GM11168 (cell line): ENCODE data around the gene CLEC11A.
"Not testable (repeated sequence)": the region's sequence is repeated elsewhere in the genome, so short reads cannot be mapped to it uniquely, and the experiment has no call there.

Experiments used
- in situ Hi-C: fragments of 300-500 bp; cut with MboI; formaldehyde crosslinking; loops from one replicate; pipeline ENCODE4 v1.12.0; 2022; ENCODE audit warnings: low sequenced_read_pairs; ENCODE audit not compliant: unreplicated experiment

Gene CLEC11A

DNA sequence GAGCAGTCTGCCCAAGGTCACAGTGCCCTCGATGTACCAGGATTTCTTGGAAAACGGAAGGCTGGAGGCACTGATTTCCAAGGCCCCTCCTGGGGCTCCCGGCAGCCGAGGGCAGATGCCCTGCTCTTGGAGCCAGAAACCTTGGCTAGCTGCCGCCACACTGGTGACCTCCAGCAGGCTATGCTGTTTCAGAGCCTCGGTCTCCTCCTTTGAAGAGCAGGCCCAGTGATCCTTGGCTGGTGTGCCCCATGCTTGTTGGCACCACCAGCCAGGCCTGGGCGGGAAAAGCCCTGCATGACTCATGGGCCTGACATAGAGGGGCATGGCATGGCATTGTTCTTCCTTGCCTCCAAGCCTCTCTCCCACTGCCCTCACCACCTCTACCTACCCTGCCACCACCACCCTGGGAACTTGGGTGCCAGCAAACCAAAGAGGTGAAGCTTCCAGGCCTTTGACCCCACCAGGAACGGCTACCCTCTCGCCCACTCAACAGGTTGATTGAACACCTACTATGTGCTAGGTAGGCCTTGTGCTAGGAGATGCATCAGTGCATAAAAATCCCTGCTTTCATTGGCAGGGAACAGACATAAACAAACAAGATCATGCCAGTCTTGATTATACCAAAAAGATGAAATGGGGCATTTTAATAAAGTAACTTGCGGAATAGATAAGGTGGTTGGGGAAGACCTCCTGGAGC is 1.6 kb upstream of the CLEC11A start:
- in situ Hi-C loops, result no loop called here

DNA sequence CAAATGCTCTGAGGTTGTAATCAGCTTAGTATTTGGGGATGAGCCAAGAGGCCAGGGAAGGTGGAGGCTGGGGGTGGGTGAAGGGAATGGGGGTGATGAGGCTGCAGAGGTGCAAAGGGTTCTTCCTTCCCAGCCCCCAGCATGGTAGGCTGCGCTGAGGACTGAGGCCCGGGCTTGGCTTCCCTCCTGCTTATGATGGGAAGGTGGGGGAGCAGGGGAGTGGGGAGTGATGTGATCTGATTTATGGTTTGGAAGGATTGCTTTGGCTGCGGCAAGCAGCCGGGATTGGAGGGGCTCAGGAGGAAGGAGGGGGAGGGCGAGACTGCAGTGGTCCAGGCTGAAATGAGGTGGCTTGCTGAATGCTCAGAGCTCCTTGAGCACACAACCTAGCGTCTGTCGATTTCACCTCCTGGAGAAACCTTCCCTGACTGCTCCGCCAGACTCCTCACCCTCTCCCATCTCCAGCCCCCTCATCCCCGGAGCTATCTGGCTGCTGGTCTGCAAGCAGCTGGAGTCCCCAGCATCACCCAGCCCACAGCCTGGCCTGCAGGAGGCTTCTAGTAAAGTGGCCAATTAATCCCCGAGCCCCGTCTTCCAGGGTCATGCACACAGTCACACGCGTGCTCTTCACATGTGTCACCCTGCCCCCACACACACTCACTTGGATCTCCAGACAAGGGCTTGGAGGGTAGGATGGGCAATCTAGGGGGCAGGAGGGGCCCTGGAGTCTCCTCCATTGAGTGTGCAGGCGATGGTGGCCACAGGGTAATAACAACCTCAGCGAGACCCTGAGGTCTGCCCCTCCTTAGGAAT is 757 bp upstream of the CLEC11A start:
- in situ Hi-C loops, result no loop called here

DNA sequence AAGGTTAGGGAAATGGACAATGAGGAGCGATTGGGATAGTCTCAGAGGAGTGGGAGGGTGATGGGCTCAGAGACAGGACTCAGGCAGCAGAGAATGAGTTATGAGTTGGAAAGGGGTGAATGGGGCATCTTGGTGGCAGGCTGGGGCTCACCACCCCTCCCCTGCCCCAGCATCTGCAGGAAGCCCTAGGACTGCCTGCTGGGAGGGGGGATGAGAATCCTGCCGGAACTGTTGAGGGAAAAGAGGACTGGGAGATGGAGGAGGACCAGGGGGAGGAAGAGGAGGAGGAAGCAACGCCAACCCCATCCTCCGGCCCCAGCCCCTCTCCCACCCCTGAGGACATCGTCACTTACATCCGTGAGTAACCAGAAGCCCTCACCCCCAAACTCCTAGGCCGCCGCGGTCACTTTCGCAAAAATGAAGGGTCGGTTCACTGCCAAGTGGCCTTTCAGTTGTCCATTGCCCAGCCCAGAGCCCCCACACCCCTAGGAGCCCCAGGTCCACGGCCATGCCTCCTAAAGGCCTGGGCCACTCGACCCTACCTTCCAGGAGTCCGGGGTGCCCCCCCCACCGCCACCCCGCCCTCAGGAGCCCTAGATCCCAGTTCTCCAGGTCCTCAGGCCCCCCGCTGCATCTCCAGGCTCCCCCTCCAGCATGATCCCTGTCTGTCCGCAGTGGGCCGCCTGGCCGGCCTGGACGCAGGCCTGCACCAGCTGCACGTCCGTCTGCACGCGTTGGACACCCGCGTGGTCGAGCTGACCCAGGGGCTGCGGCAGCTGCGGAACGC is 764 bp downstream of the CLEC11A start:
- in situ Hi-C loops, result no loop called here

DNA sequence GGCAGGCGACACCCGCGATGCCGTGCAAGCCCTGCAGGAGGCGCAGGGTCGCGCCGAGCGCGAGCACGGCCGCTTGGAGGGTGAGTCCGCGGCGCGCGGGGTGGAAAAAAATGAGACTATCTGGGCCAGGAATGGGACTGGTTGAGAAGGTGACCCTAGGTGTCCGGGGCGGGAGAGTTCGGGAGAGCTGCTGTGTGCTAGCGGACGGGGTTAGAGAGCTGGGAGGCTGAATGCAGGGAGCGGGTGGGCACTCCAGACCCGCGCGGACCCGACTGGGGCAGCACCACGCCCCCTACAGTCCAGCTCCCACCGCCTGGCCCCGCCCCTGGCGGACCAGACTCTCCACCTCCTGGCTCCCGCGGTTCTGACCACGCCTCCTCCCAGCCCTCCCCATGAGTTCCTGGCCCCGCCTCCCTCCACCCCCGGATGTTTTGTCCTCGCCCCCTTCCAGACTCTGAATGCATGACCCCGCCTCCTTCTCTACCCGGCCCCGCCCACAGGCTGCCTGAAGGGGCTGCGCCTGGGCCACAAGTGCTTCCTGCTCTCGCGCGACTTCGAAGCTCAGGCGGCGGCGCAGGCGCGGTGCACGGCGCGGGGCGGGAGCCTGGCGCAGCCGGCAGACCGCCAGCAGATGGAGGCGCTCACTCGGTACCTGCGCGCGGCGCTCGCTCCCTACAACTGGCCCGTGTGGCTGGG is 1.5 kb downstream of the CLEC11A start:
- in situ Hi-C loops, result no loop called here

DNA sequence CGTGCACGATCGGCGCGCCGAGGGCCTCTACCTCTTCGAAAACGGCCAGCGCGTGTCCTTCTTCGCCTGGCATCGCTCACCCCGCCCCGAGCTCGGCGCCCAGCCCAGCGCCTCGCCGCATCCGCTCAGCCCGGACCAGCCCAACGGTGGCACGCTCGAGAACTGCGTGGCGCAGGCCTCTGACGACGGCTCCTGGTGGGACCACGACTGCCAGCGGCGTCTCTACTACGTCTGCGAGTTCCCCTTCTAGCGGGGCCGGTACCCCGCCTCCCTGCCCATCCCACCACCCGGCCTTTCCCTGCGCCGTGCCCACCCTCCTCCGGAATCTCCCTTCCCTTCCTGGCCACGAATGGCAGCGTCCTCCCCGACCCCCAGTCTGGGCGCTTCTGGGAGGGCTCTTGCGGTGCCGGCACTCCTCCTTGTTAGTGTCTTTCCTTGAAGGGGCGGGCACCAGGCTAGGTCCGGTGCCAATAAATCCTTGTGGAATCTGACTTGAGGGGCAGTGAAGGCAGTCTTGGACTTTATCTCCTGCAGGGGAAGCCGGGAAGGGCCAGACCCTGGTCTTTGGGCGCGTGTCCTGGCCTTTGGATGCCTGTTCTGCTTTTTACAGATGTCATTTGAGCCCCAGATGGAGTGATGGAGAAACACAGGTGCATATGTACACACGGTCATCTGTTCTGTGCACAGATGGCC is 2.2 kb downstream of the CLEC11A start:
- in situ Hi-C loops, result no loop called here

DNA sequence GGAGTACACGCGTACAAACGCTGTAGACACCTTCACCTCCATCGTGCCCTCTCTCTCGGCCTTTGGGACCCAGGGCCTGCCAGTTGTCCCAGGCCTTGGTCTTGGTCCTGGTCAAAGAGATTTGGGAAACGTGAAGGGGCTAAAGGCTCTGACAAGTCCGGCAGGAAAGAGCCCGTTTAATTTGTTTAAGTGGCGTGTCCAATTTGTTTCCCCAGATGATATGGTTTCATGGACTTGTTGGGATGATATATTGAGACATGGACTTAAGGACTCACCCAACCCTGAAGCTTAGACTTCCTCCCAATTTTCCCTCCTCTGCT is 2.7 kb downstream of the CLEC11A start:
- in situ Hi-C loops, result no loop called here

DNA sequence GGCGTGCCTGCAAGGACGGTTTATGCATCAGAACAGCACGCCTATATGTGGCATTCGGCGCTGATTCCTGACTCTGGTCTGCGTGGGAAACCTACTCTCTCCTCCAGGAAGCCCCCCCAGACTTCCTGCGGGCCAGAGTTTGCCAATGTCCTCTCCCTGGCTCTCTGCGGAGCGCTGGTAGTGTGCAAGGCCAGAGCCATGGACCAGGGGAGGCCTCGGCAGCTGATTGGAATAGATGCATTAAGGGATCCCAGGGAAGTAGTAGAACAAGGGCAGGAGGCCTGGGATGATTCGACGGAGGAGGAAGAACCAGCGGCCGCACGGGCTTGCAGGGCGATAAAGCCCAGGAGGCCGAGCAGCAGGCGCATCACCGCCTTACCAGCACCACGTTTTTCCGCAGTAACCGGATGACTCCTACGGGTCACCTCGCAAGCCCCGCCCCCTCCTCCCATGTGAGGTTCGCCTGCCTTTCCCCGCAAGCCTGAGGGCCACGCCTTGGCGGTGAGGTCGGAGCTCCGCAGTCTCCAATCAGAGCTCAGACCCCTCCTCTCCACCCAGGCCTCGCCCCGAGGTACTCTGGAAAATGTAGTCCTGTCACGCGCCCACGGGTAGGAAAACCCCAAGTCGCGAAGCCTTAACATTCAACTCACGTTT is 5.0 kb downstream of the CLEC11A start:
- in situ Hi-C loops, result no loop called here

DNA sequence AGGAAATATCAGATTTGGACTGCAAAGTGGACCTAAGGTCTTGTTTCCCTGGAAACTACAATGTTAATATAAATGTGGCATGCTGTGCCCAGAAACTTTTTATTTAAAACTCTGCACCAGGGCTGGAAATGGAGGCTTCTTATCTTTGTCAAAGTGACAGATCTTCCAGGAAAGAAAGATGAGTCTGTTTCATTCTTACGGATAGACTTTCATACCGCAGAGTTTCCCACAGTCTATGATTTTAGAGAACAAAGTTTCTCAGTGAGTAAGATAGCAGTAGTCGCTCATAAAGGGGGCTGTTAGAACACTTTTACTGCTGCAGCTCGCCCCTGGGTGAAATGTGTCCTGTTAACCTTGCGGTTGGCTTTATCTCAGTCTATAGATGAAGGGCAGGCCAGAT is 6.7 kb downstream of the CLEC11A start:
- in situ Hi-C loops, result no loop called here

DNA sequence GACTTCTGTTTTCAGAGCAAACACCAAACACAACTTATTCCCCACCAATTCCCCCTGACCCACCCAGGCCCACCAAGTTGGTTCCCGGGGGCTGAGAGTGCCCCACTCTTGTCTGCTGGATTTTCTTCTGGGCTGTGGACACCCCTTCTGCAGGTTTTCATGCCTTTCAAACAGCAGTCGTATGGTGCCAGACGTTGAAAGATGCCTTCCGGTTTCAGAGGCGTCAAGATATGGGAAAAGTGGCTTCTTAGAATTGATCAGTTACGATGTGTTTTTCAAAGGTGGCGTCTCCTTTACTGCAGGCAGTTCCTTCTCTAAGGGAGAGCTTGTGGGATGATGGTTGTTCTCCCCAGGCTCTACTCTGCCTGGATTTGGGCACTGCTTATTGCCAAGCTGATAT is 12.7 kb downstream of the CLEC11A start:
- in situ Hi-C loops, result no loop called here

DNA sequence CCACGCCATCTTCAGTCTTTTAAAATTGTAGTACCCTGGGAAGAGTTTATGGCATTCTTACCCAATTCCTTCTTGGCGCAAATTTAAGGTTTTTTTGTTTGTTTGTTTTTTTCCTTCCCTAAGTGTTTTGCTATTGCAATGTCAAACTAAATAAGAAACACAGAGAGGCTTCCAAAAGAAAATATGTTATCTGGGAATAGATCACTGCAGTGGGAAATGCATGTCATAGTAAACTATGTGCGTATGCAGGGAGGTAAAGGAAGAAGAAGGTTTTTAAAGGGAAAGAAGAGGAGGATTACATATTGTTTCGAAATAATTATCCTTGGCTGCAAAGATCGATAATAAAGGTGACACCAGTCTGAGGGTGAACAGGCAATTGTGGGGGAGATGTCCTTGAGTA is 13.2 kb downstream of the CLEC11A start:
- in situ Hi-C loops, result no loop called here

DNA sequence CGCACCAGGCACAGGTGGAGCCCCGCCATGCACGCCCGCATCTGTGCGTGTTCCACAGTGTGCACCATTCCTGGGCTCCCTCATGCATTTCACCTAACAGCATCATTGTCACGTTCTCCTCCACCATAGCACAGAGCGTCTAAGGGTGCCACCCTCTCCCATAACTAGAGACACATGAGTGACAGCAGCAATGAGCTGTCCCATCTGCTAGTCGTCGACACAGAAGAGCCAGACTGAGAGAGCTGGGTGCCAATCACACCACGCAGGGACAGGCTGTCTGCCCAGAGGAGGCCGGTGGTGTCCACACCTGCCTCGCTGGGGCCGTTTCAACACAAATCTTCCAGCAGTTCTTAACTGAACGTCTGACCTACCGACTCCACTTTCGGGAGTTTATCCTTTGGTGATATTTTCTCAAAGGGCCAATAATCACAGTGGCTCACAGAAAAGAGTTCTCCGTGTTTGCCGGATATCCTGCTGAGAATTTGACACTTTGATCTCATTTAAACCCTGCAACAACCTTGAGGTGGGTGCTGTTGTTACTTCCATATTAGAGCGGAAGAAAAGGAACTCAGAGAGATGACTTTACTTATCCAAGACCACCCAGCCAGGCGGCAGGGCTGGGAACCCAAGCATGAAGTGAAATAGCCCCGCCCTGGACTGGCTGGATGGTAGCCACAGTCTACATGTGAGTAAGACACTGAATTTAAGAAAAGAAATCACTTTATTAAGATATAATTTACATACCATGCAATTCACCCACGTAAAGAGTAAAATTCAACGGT is 16.2 kb downstream of the CLEC11A start:
- in situ Hi-C loops, result no loop called here

DNA sequence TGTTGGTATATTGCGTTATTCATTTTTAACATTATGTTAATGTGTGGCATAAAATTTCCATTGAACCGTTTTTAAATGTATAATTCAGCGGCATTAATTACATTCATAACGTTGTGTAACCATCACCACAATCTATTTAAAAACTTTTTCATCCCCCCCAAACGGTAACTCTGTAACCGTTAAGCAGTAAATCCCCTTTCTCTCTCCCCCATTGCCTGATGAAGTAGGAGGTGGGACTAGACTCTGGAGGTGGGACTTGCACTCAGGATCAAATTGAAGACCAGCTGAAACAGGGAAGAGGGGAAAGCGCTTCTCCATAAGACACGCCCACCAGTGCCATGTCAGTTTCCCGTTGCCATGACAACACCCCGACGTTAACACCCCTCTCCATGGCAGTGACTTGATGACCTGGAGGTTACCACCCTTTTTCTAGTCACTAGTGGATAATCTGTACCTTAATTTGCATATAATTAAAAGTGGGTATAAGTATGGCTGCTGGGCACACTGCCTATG is 16.8 kb downstream of the CLEC11A start:
- in situ Hi-C loops, result no loop called here

DNA sequence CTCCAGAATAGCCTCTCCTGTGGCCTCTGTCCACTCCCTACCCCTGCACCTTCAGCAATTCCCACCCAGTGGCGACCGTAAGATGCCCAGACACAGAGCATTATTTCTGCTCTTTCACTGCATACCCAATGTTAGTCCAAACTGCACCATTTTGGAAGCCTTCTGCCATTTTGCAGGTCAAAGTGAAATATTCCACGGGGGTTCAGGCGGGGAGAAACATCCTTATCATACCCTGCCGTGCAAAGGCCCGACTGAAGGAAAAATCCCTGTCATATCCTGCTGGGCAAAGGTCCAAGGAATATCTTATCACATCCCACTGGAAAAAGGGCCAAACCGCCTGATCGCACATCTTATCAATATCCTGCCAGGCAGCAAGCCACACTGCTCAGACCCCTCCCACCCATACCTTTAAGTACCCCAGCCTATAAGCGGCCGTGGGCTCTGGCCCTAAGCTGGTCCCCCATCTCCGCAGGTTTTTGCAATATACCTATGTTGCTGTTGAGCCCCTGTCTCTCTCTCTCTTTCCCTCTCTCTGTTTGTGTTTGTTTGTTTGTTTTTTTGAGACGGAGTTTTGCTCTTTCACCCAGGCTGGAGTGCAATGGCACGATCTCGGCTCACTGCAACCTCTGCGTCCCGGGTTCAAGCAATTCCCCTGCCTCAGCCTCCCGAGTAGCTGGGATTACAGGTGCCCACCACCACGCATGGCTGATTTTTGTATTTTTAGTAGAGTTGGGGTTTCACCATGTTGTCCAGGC is 18.2 kb downstream of the CLEC11A start:
- in situ Hi-C loops, result no loop called here

DNA sequence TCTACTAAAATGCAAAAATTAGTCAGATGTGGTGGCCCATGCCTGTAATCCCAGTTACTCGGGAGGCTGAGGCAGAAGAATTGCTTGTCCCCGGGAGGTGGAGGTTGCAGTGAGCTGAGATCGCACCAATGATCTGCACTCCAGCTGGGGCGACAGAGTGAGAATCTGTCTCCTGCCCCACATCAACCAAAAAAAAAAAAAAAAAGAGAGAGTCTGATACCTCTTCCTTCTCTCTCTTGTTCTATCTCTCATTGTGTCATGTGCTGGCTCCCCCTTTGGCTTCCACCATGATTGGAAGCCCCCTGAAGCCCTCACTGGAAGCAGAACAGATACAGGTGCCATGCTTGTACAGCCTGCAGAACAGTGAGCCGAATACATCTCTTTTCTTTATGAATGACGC is 20.4 kb downstream of the CLEC11A start:
- in situ Hi-C loops, result no loop called here

DNA sequence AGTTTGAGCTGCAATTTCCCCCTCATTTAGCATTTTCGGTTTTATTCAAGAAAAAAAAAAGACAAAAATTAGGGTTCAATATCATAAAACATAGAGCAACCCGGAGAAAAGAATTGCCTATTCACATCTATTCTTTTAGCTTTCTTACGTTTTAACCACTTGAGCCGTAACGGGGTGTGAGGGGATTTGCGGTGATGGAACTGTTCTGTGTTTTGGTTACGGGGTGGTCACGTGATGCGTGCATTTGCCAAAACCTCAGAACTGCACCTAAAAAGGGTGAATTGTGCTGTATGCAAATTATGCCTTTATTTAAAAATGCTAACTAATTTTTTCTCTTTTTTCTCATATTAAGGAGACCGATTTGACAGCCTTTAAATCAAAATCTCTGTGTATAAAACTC is 22.1 kb downstream of the CLEC11A start:
- in situ Hi-C loops, result no loop called here

DNA sequence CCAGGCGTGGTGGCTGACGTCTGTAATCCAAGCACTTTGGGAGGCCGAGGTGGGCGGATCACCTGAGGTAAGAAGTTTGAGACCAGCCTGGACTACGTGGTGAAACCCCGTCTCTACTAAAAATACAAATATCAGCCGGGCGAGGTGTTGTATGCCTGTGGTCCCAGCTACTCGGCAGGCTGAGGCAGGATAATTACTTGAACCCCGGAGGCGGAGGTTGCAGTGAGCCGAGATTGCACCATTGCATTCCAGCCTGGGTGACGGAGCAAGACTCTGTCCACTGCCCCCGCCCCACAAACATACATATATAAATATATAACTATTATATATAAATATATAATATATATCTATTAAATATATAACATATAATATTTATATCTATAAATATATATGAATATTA is 24.0 kb downstream of the CLEC11A start:
- in situ Hi-C loops, result not testable (repeated sequence)

DNA sequence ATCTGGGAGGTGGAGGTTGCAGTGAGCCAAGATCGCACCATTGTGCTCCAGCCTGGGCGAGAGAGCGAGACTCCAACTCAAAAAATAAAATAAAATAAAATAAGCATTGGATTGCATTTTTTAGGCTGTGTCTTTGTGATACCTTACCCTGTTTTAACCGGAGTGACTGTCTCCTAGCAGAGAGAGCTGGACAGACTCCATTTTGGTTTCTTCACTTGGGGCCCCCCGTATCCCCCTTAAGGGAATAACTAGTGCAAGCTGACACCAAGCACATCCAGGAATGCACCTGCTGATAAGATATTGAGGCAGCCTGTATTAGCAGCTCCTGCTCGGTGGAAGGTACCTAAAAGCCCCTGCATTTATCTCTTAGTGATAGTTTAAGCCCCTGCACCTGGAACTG is 26.3 kb downstream of the CLEC11A start:
- in situ Hi-C loops, result no loop called here

DNA sequence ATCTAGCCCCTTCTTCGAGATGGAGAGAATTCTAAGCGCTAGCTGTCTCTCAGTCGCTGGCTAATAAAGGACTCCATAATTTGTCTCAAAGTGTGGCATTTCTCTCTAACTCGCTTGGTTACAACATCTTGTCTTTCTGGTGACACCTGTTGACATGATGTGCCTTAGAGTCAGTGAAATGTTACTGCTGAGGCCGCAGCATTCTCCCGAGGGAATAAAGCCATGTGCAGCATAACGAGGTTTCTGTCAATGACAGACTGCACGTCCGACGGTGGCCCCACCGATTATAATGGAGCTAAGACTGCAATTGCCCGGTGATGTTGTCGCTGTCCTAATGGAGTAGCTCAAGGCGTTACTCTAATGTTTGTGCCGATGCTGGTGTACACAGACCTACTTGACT is 26.8 kb downstream of the CLEC11A start:
- in situ Hi-C loops, result no loop called here
